Omental fat pad (tissue), 4 donors: ENCODE data around the gene JHY. TPM values are rescaled to one million over a fixed set of nuclear protein-coding genes. Genes with fewer than 3 reads are reported as not detected.

Experiments used
- ATAC-seq: fragments of 150-250 bp; one replicate; pipeline ENCODE4 v1.9.1; 2016; ENCODE audit warnings: mild to moderate bottlenecking, moderate library complexity; ENCODE audit not compliant: low FRiP score
- DNase-seq: peaks from one replicate; pipeline ENCODE4 v3.0.0-alpha.2; 2019; ENCODE audit warnings: low spot score
- CTCF ChIP-seq, 3 donors: fragments of 450-650 bp; IDR thresholded peaks; one replicate each; pipeline ENCODE4 v1.5.1; 2016 to 2017; ENCODE audit warnings: antibody characterized with exemption in 3 of 3, mild to moderate bottlenecking in 3 of 3, moderate library complexity in 2 of 3
- total RNA-seq, 4 donors: library from RNA; depleted of rRNA; stranded (reverse); fragments of >200 nt; gene quantifications; one replicate each; pipeline ENCODE4 v1.1.0, GENCODE V29; 2016

JHY gene
- total RNA-seq: 10 to 100 TPM in 1 of 4 donors, 1 to 10 TPM in 3; 5.4 to 17.7 (median 7.6) TPM

GRCh38 chr11:122882189-122882856 lies at the start of gene JHY:
Gene JHY, plus strand, starts transcription at chr11:122882759. Its CDS starts 3,091 bp downstream, at chr11:122885850.
- no peak for ATAC-seq
- no peak for TF ChIP-seq CTCF (IDR thresholded peaks at IDR 0.05)
- no peak for DNase-seq

GRCh38 chr11:122833846-122834464 lies 48.6 kb upstream of the JHY start:
- no peak for TF ChIP-seq CTCF (IDR thresholded peaks at IDR 0.05)
- DNase-seq (no peak), ATAC-seq (no peak)

GRCh38 chr11:122836916-122837315 lies 45.6 kb upstream of the JHY start:
- DNase-seq (no peak), ATAC-seq (no peak)
- TF ChIP-seq CTCF (IDR thresholded peaks at IDR 0.05): no peak

- no peak for TF ChIP-seq CTCF (IDR thresholded peaks at IDR 0.05)
- ATAC-seq (no peak), DNase-seq (no peak)
Measured at GRCh38 chr11:122837528-122838346, 44.8 kb upstream of the JHY start.

- no peak for TF ChIP-seq CTCF (IDR thresholded peaks at IDR 0.05)
- ATAC-seq: no peak
- DNase-seq: no peak
Measured at GRCh38 chr11:122843281-122844141, 39.0 kb upstream of the JHY start.

GRCh38 chr11:122847466-122847865 lies 35.1 kb upstream of the JHY start:
- DNase-seq (no peak), ATAC-seq (no peak)
- no peak for TF ChIP-seq CTCF (IDR thresholded peaks at IDR 0.05)
